HG02938 (cell line): Measurements from ENCODE around the gene PRKACA.
"Not testable (repeated sequence)": the region's sequence is repeated elsewhere in the genome, so short reads cannot be mapped to it uniquely, and the experiment has no call there.

Source experiments
- ATAC-seq: cut with Tn5 transposase; IDR thresholded peaks from one replicate; pipeline ENCODE4 v1.9.1; 2021; ENCODE audit warnings: mild to moderate bottlenecking, moderate library complexity; ENCODE audit not compliant: unreplicated experiment

Gene PRKACA

GRCh38 chr19:14052470-14052869 is 65.1 kb downstream of the PRKACA start:
- ATAC-seq = no peak

GRCh38 chr19:14051980-14052379 is 65.6 kb downstream of the PRKACA start:
- ATAC-seq = no peak

- ATAC-seq = not testable (repeated sequence)
Observed at GRCh38 chr19:14050961-14051360, 66.6 kb downstream of the PRKACA start.

- ATAC-seq = no peak
Observed at GRCh38 chr19:14050512-14050911, 67.0 kb downstream of the PRKACA start.

- ATAC-seq = no peak
Observed at GRCh38 chr19:14048443-14049153, 69.0 kb downstream of the PRKACA start.

GRCh38 chr19:14047866-14048265 is 69.7 kb downstream of the PRKACA start:
- not testable (repeated sequence) for ATAC-seq

- ATAC-seq = not testable (repeated sequence)
Observed at GRCh38 chr19:14042659-14043608, 74.6 kb downstream of the PRKACA start.
